ENCODE data around the gene ABCA4. TPM values are rescaled to one million over a fixed set of nuclear protein-coding genes. Genes with fewer than 3 reads are reported as not detected.

ABCA4 gene
- total and polyA plus RNA-seq, 7 donors = 0.03 to 0.32 (median 0.09) TPM; not detected in 2

- DNase-seq = no peak
- ATAC-seq = no peak
- Histone ChIP-seq H3K27me3 (ENCODE audit: insufficient read depth in 3 of 3, low read length in 2 of 3) (no peaks in the 10 kb centered on the region), H3K9me3 (no peaks in the 10 kb centered on the region), H3K27ac (no peak overlapping the region), H3K36me3 (ENCODE audit: insufficient read depth in 1 of 2, low read depth in 1 of 2) (no peaks in the 10 kb centered on the region), H3K4me1 (no peaks in the 10 kb centered on the region), H3K4me3 (no peak overlapping the region)
- 84 to 86% (median 86%) methylated on average over 6 of the region's 6 CpGs for WGBS, 3 donors
- TF ChIP-seq, protein P1, sequence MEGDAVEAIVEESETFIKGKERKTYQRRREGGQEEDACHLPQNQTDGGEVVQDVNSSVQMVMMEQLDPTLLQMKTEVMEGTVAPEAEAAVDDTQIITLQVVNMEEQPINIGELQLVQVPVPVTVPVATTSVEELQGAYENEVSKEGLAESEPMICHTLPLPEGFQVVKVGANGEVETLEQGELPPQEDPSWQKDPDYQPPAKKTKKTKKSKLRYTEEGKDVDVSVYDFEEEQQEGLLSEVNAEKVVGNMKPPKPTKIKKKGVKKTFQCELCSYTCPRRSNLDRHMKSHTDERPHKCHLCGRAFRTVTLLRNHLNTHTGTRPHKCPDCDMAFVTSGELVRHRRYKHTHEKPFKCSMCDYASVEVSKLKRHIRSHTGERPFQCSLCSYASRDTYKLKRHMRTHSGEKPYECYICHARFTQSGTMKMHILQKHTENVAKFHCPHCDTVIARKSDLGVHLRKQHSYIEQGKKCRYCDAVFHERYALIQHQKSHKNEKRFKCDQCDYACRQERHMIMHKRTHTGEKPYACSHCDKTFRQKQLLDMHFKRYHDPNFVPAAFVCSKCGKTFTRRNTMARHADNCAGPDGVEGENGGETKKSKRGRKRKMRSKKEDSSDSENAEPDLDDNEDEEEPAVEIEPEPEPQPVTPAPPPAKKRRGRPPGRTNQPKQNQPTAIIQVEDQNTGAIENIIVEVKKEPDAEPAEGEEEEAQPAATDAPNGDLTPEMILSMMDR (IDR thresholded peaks at IDR 0.05) = no peak
- intact Hi-C loops (cut with DNase I) = no loop called here
Observed at GRCh38 chr1:94014635-94015488, 106.1 kb downstream of the ABCA4 start.

GRCh38 chr1:94014087-94014486 lies 106.9 kb downstream of the ABCA4 start:
- no peaks in the 10 kb centered on the region for H3K4me1 ChIP-seq
- H3K36me3 ChIP-seq (ENCODE audit: insufficient read depth in 1 of 2, low read depth in 1 of 2) = no peaks in the 10 kb centered on the region
- H3K27me3 ChIP-seq (ENCODE audit: insufficient read depth in 3 of 3, low read length in 2 of 3) = no peaks in the 10 kb centered on the region
- ATAC-seq = no peak
- TF ChIP-seq, protein P1 (IDR thresholded peaks at IDR 0.05) = no peak
- WGBS, 3 donors = 71 to 84% (median 78%) methylated on average over 6 of the region's 6 CpGs
- H3K9me3 ChIP-seq = no peaks in the 10 kb centered on the region
- DNase-seq = no peak
- H3K4me3 ChIP-seq = no peak overlapping the region
- intact Hi-C loops (cut with DNase I) = no loop called here
- no peak overlapping the region for H3K27ac ChIP-seq

- Histone ChIP-seq H3K9me3 (no peaks in the 10 kb centered on the region), H3K27me3 (ENCODE audit: insufficient read depth in 3 of 3, low read length in 2 of 3) (no peaks in the 10 kb centered on the region), H3K27ac (no peak overlapping the region), H3K4me3 (no peak overlapping the region), H3K36me3 (ENCODE audit: insufficient read depth in 1 of 2, low read depth in 1 of 2) (no peaks in the 10 kb centered on the region), H3K4me1 (no peaks in the 10 kb centered on the region)
- TF ChIP-seq, protein P1 (IDR thresholded peaks at IDR 0.05) = no peak
- ATAC-seq (no peak), DNase-seq (no peak)
- intact Hi-C loops (cut with DNase I) = no loop called here
- WGBS, 3 donors = 54 to 68% (median 63%) methylated on average over 8 of the region's 8 CpGs
Observed at GRCh38 chr1:94013367-94013878, 107.5 kb downstream of the ABCA4 start.

GRCh38 chr1:94012708-94013366 lies 108.1 kb downstream of the ABCA4 start:
- intact Hi-C loops (cut with DNase I) = no loop called here
- Histone ChIP-seq H3K36me3 (ENCODE audit: insufficient read depth in 1 of 2, low read depth in 1 of 2) (no peaks in the 10 kb centered on the region), H3K4me1 (no peaks in the 10 kb centered on the region), H3K9me3 (no peaks in the 10 kb centered on the region), H3K4me3 (no peak overlapping the region), H3K27me3 (ENCODE audit: insufficient read depth in 3 of 3, low read length in 2 of 3) (no peaks in the 10 kb centered on the region), H3K27ac (no peak overlapping the region)
- 46 to 53% (median 48%) methylated on average over 19 of the region's 19 CpGs for WGBS, 3 donors
- TF ChIP-seq, protein P1 (IDR thresholded peaks at IDR 0.05) = no peak
- DNase-seq (no peak), ATAC-seq (no peak)
